ENCODE measurements around the gene TASOR2.

TASOR2 gene

GRCh38 chr10:5645944-5646617 is 38.6 kb upstream of the TASOR2 start:
- Histone ChIP-seq H3K9me3 (ENCODE audit: control insufficient read depth in 2 of 2, low read length in 2 of 2) (no peaks in the 10 kb centered on the region), H3K27ac (ENCODE audit: low read length) (peak overlapping the region; percentile 46), H3K4me3 (ENCODE audit: low read length in 2 of 2) (no peak overlapping the region), H3K27me3 (ENCODE audit: control insufficient read depth in 1 of 2, insufficient read depth in 2 of 2, low read length in 2 of 2) (no peaks in the 10 kb centered on the region), H3K4me1 (ENCODE audit: control insufficient read depth, insufficient read depth, low read length) (peaks cover 15% of the 10 kb centered on the region), H3K36me3 (ENCODE audit: control insufficient read depth in 2 of 2, insufficient read depth in 2 of 2, low read length in 2 of 2) (peaks cover 31 to 38% of the 10 kb centered on the region in 2 donors), H3K9ac (ENCODE audit: low read length in 2 of 2) (peak overlapping the region in 1 of 2 donors; percentile 22)

GRCh38 chr10:5647507-5648240 is 37.0 kb upstream of the TASOR2 start:
- H3K27me3 ChIP-seq (ENCODE audit: control insufficient read depth in 1 of 2, insufficient read depth in 2 of 2, low read length in 2 of 2): no peaks in the 10 kb centered on the region
- H3K9me3 ChIP-seq (ENCODE audit: control insufficient read depth in 2 of 2, low read length in 2 of 2): no peaks in the 10 kb centered on the region
- no peak overlapping the region for H3K9ac ChIP-seq (ENCODE audit: low read length in 2 of 2)
- H3K4me1 ChIP-seq (ENCODE audit: control insufficient read depth, insufficient read depth, low read length): peaks cover 22% of the 10 kb centered on the region
- no peak overlapping the region for H3K4me3 ChIP-seq (ENCODE audit: low read length in 2 of 2)
- H3K36me3 ChIP-seq (ENCODE audit: control insufficient read depth in 2 of 2, insufficient read depth in 2 of 2, low read length in 2 of 2): peaks cover 26 to 28% of the 10 kb centered on the region in 2 donors
- H3K27ac ChIP-seq (ENCODE audit: low read length): no peak overlapping the region

GRCh38 chr10:5648494-5649457 is 35.9 kb upstream of the TASOR2 start:
- Histone ChIP-seq H3K4me3 (ENCODE audit: low read length in 2 of 2) (no peak overlapping the region), H3K27me3 (ENCODE audit: control insufficient read depth in 1 of 2, insufficient read depth in 2 of 2, low read length in 2 of 2) (no peaks in the 10 kb centered on the region), H3K36me3 (ENCODE audit: control insufficient read depth in 2 of 2, insufficient read depth in 2 of 2, low read length in 2 of 2) (peaks cover 22 to 28% of the 10 kb centered on the region in 2 donors), H3K9ac (ENCODE audit: low read length in 2 of 2) (no peak overlapping the region), H3K27ac (ENCODE audit: low read length) (no peak overlapping the region), H3K9me3 (ENCODE audit: control insufficient read depth in 2 of 2, low read length in 2 of 2) (no peaks in the 10 kb centered on the region), H3K4me1 (ENCODE audit: control insufficient read depth, insufficient read depth, low read length) (peaks cover 23% of the 10 kb centered on the region)

GRCh38 chr10:5649746-5650145 is 34.9 kb upstream of the TASOR2 start:
- H3K9me3 ChIP-seq (ENCODE audit: control insufficient read depth in 2 of 2, low read length in 2 of 2): no peaks in the 10 kb centered on the region
- H3K4me1 ChIP-seq (ENCODE audit: control insufficient read depth, insufficient read depth, low read length): peaks cover 16% of the 10 kb centered on the region
- peaks cover 17 to 25% of the 10 kb centered on the region in 2 donors for H3K36me3 ChIP-seq (ENCODE audit: control insufficient read depth in 2 of 2, insufficient read depth in 2 of 2, low read length in 2 of 2)
- no peak overlapping the region for H3K4me3 ChIP-seq (ENCODE audit: low read length in 2 of 2)
- H3K9ac ChIP-seq (ENCODE audit: low read length in 2 of 2): no peak overlapping the region
- no peak overlapping the region for H3K27ac ChIP-seq (ENCODE audit: low read length)
- H3K27me3 ChIP-seq (ENCODE audit: control insufficient read depth in 1 of 2, insufficient read depth in 2 of 2, low read length in 2 of 2): no peaks in the 10 kb centered on the region

- H3K27me3 ChIP-seq (ENCODE audit: control insufficient read depth in 1 of 2, insufficient read depth in 2 of 2, low read length in 2 of 2): no peaks in the 10 kb centered on the region
- H3K9ac ChIP-seq (ENCODE audit: low read length in 2 of 2): no peak overlapping the region
- no peaks in the 10 kb centered on the region for H3K9me3 ChIP-seq (ENCODE audit: control insufficient read depth in 2 of 2, low read length in 2 of 2)
- H3K4me3 ChIP-seq (ENCODE audit: low read length in 2 of 2): no peak overlapping the region
- H3K36me3 ChIP-seq (ENCODE audit: control insufficient read depth in 2 of 2, insufficient read depth in 2 of 2, low read length in 2 of 2): peaks cover 17 to 25% of the 10 kb centered on the region in 2 donors
- no peak overlapping the region for H3K27ac ChIP-seq (ENCODE audit: low read length)
- peaks cover 13% of the 10 kb centered on the region for H3K4me1 ChIP-seq (ENCODE audit: control insufficient read depth, insufficient read depth, low read length)
Measured at GRCh38 chr10:5650664-5651387, 33.8 kb upstream of the TASOR2 start.

- Histone ChIP-seq H3K4me1 (ENCODE audit: control insufficient read depth, insufficient read depth, low read length) (peaks cover 12% of the 10 kb centered on the region), H3K4me3 (ENCODE audit: low read length in 2 of 2) (no peak overlapping the region), H3K9me3 (ENCODE audit: control insufficient read depth in 2 of 2, low read length in 2 of 2) (no peaks in the 10 kb centered on the region), H3K27me3 (ENCODE audit: control insufficient read depth in 1 of 2, insufficient read depth in 2 of 2, low read length in 2 of 2) (no peaks in the 10 kb centered on the region), H3K9ac (ENCODE audit: low read length in 2 of 2) (no peak overlapping the region), H3K27ac (ENCODE audit: low read length) (no peak overlapping the region), H3K36me3 (ENCODE audit: control insufficient read depth in 2 of 2, insufficient read depth in 2 of 2, low read length in 2 of 2) (peaks cover 17 to 24% of the 10 kb centered on the region in 2 donors)
Measured at GRCh38 chr10:5651388-5651764, 33.3 kb upstream of the TASOR2 start.

GRCh38 chr10:5652746-5653145 is 31.9 kb upstream of the TASOR2 start:
- peaks cover 10% of the 10 kb centered on the region for H3K4me1 ChIP-seq (ENCODE audit: control insufficient read depth, insufficient read depth, low read length)
- H3K9ac ChIP-seq (ENCODE audit: low read length in 2 of 2): no peak overlapping the region
- no peak overlapping the region for H3K4me3 ChIP-seq (ENCODE audit: low read length in 2 of 2)
- H3K9me3 ChIP-seq (ENCODE audit: control insufficient read depth in 2 of 2, low read length in 2 of 2): no peaks in the 10 kb centered on the region
- H3K27ac ChIP-seq (ENCODE audit: low read length): no peak overlapping the region
- H3K36me3 ChIP-seq (ENCODE audit: control insufficient read depth in 2 of 2, insufficient read depth in 2 of 2, low read length in 2 of 2): peaks cover 15 to 17% of the 10 kb centered on the region in 2 donors
- H3K27me3 ChIP-seq (ENCODE audit: control insufficient read depth in 1 of 2, insufficient read depth in 2 of 2, low read length in 2 of 2): no peaks in the 10 kb centered on the region

GRCh38 chr10:5654218-5654755 is 30.4 kb upstream of the TASOR2 start:
- no peak overlapping the region for H3K4me3 ChIP-seq (ENCODE audit: low read length in 2 of 2)
- no peak overlapping the region for H3K27ac ChIP-seq (ENCODE audit: low read length)
- peaks cover 13% of the 10 kb centered on the region for H3K4me1 ChIP-seq (ENCODE audit: control insufficient read depth, insufficient read depth, low read length)
- no peaks in the 10 kb centered on the region for H3K27me3 ChIP-seq (ENCODE audit: control insufficient read depth in 1 of 2, insufficient read depth in 2 of 2, low read length in 2 of 2)
- no peak overlapping the region for H3K9ac ChIP-seq (ENCODE audit: low read length in 2 of 2)
- H3K9me3 ChIP-seq (ENCODE audit: control insufficient read depth in 2 of 2, low read length in 2 of 2): no peaks in the 10 kb centered on the region
- peaks cover 6 to 12% of the 10 kb centered on the region in 2 donors for H3K36me3 ChIP-seq (ENCODE audit: control insufficient read depth in 2 of 2, insufficient read depth in 2 of 2, low read length in 2 of 2)

GRCh38 chr10:5655121-5655520 is 29.5 kb upstream of the TASOR2 start:
- Histone ChIP-seq H3K4me3 (ENCODE audit: low read length in 2 of 2) (no peak overlapping the region), H3K4me1 (ENCODE audit: control insufficient read depth, insufficient read depth, low read length) (peaks cover 13% of the 10 kb centered on the region), H3K9me3 (ENCODE audit: control insufficient read depth in 2 of 2, low read length in 2 of 2) (no peaks in the 10 kb centered on the region), H3K9ac (ENCODE audit: low read length in 2 of 2) (no peak overlapping the region), H3K27ac (ENCODE audit: low read length) (no peak overlapping the region), H3K27me3 (ENCODE audit: control insufficient read depth in 1 of 2, insufficient read depth in 2 of 2, low read length in 2 of 2) (no peaks in the 10 kb centered on the region), H3K36me3 (ENCODE audit: control insufficient read depth in 2 of 2, insufficient read depth in 2 of 2, low read length in 2 of 2) (peaks cover 6 to 12% of the 10 kb centered on the region in 2 donors)
